Activated T-cell treated with anti-CD3 and anti-CD28 coated beads, Interleukin-2, amount 50 U/mL, for 48 hours (primary cell): Measurements from ENCODE around the gene MICAL3.
"Not testable (repeated sequence)": the region's sequence is repeated elsewhere in the genome, so short reads cannot be mapped to it uniquely, and the experiment has no call there.

ENCODE experiments used
- DNase-seq, 2 experiments: peaks; one replicate each; pipeline ENCODE4 v3.0.0-alpha.2; 2020

Gene MICAL3

GRCh38 chr22:17876878-17877855 is 147.2 kb downstream of the MICAL3 start:
- not testable (repeated sequence) for DNase-seq

GRCh38 chr22:17876306-17876831 is 148.0 kb downstream of the MICAL3 start:
- no peak for DNase-seq

GRCh38 chr22:17875631-17876030 is 148.7 kb downstream of the MICAL3 start:
- no peak for DNase-seq

GRCh38 chr22:17875156-17875555 is 149.2 kb downstream of the MICAL3 start:
- no peak for DNase-seq

GRCh38 chr22:17874231-17874905 is 150.0 kb downstream of the MICAL3 start:
- no peak for DNase-seq

- DNase-seq: no peak
These were observed 150.6 kb downstream of the MICAL3 start for GRCh38 chr22:17873804-17874203.

- DNase-seq: no peak
These were observed 151.2 kb downstream of the MICAL3 start for GRCh38 chr22:17873116-17873515.

GRCh38 chr22:17872471-17872870 is 151.9 kb downstream of the MICAL3 start:
- DNase-seq: no peak

GRCh38 chr22:17871726-17872458 is 152.5 kb downstream of the MICAL3 start:
- DNase-seq: no peak

- no peak for DNase-seq
These were observed 154.0 kb downstream of the MICAL3 start for GRCh38 chr22:17870407-17870806.

GRCh38 chr22:17869285-17870096 is 154.9 kb downstream of the MICAL3 start:
- DNase-seq: no peak

GRCh38 chr22:17868771-17869170 is 155.6 kb downstream of the MICAL3 start:
- DNase-seq: no peak

- no peak for DNase-seq
These were observed 157.1 kb downstream of the MICAL3 start for GRCh38 chr22:17867160-17867785.

GRCh38 chr22:17866621-17867020 is 157.7 kb downstream of the MICAL3 start:
- no peak for DNase-seq

- no peak for DNase-seq
These were observed 158.2 kb downstream of the MICAL3 start for GRCh38 chr22:17866127-17866526.

- no peak for DNase-seq
These were observed 158.9 kb downstream of the MICAL3 start for GRCh38 chr22:17865183-17866055.

GRCh38 chr22:17864398-17865182 is 159.8 kb downstream of the MICAL3 start:
- DNase-seq: no peak

GRCh38 chr22:17862646-17863181 is 161.6 kb downstream of the MICAL3 start:
- no peak for DNase-seq

GRCh38 chr22:17861909-17862308 is 162.5 kb downstream of the MICAL3 start:
- no peak for DNase-seq
